IMR-90 (cell line): ENCODE results near the gene MMAA. TPM values are rescaled to one million over a fixed set of nuclear protein-coding genes. Genes with fewer than 3 reads are reported as not detected.

ENCODE experiments used
- ATAC-seq: fragments of 200-7000 bp; cut with Tn5 transposase; 2 replicates; pipeline ENCODE4 v1.9.1; 2020; ENCODE audit warnings: low read depth, mild to moderate bottlenecking, moderate library complexity
- BruUV-seq: library from RNA; stranded (reverse); fragments of 400-500 nt; replicated peaks from 2 replicates; lab custom pipeline; 2021; lab: Mats Ljungman, UMichigan
- CTCF ChIA-PET: fragments of 300-600 bp; formaldehyde crosslinking; extraction: SDS; loops from one replicate; lab custom pipeline; 2021; ENCODE audit warnings: antibody characterized with exemption; lab: Yijun Ruan, JAX
- POLR2A ChIA-PET: fragments of 300-600 bp; sonication (Branson Sonifier 250); formaldehyde crosslinking; loops from one replicate; lab custom pipeline; 2022; ENCODE audit warnings: antibody characterized with exemption; ENCODE audit not compliant: unreplicated experiment; lab: Charles Lee
- DNase-seq: peaks from one replicate; pipeline ENCODE4 v3.0.0; 2013
- H2AFZ ChIP-seq: replicated peaks from 2 replicates; pipeline ENCODE3; 2013; ENCODE audit warnings: low read length, mild to moderate bottlenecking; ENCODE audit not compliant: poor library complexity
- H2AK5ac ChIP-seq: 2 replicates; pipeline ENCODE4 v1.6.1; 2013; ENCODE audit warnings: low read depth, low read length, inconsistent platforms
- H2AK9ac ChIP-seq: replicated peaks from 2 replicates; pipeline ENCODE3; 2013; ENCODE audit warnings: mild to moderate bottlenecking, low read depth, low read length, moderate library complexity; ENCODE audit not compliant: poor library complexity
- H2BK120ac ChIP-seq: 2 replicates; pipeline ENCODE4 v1.6.1; 2013; ENCODE audit warnings: low read depth, low read length, inconsistent platforms
- H2BK15ac ChIP-seq: 3 replicates; pipeline ENCODE4 v1.6.1; 2013; ENCODE audit warnings: low read depth, low read length, inconsistent platforms
- H2BK20ac ChIP-seq: 2 replicates; pipeline ENCODE4 v1.6.1; 2013; ENCODE audit warnings: low read depth, mild to moderate bottlenecking, inconsistent platforms, low read length, moderate library complexity
- H2BK5ac ChIP-seq: 2 replicates; pipeline ENCODE4 v1.6.1; 2013; ENCODE audit warnings: mild to moderate bottlenecking, low read depth, low read length, inconsistent platforms; ENCODE audit not compliant: poor library complexity, severe bottlenecking
- H3K14ac ChIP-seq: replicated peaks from 2 replicates; pipeline ENCODE4 v1.6.1; 2013; ENCODE audit warnings: low read depth, low read length, inconsistent platforms
- H3K18ac ChIP-seq: 2 replicates; pipeline ENCODE4 v1.6.1; 2013; ENCODE audit warnings: low read depth, low read length, control low read depth
- H3K23ac ChIP-seq: 2 replicates; pipeline ENCODE4 v1.6.1; 2013; ENCODE audit warnings: low read depth, low read length, inconsistent platforms
- H3K27ac ChIP-seq: 2 replicates; pipeline ENCODE4 v1.5.1; 2013; ENCODE audit warnings: mild to moderate bottlenecking, control low read depth, low read length; ENCODE audit not compliant: insufficient read depth
- H3K27me3 ChIP-seq: 2 replicates; pipeline ENCODE4 v1.6.1; 2013; ENCODE audit warnings: low read length; ENCODE audit not compliant: control insufficient read depth, insufficient read depth
- H3K36me3 ChIP-seq: 2 replicates; pipeline ENCODE4 v1.6.1; 2013; ENCODE audit warnings: low read length, mixed read lengths; ENCODE audit not compliant: control insufficient read depth, insufficient read depth
- H3K4ac ChIP-seq: 2 replicates; pipeline ENCODE4 v1.6.1; 2013; ENCODE audit warnings: low read depth, low read length, inconsistent platforms
- H3K4me1 ChIP-seq: 2 replicates; pipeline ENCODE4 v1.6.1; 2013; ENCODE audit warnings: low read length, mixed read lengths; ENCODE audit not compliant: control insufficient read depth, insufficient read depth
- H3K4me2 ChIP-seq: 2 replicates; pipeline ENCODE4 v1.6.1; 2013; ENCODE audit warnings: low read depth, mild to moderate bottlenecking, control low read depth, low read length, moderate library complexity
- H3K4me3 ChIP-seq: 2 replicates; pipeline ENCODE4 v1.5.1; 2013; ENCODE audit warnings: low read depth, mild to moderate bottlenecking, control low read depth, low read length, moderate library complexity; ENCODE audit not compliant: insufficient read depth
- H3K56ac ChIP-seq: 2 replicates; pipeline ENCODE4 v1.6.1; 2013; ENCODE audit warnings: low read length, inconsistent platforms; ENCODE audit not compliant: insufficient read depth; ENCODE audit errors: extremely low read depth
- H3K79me1 ChIP-seq, 2 experiments: 2 replicates each; pipeline ENCODE4 v1.6.1; 2013; ENCODE audit warnings: low read length in 2 of 2, inconsistent platforms in 1 of 2, low read depth in 1 of 2
- H3K9ac ChIP-seq: 2 replicates; pipeline ENCODE4 v1.6.1; 2013; ENCODE audit warnings: low read depth, low read length, control low read depth
- H3K9me1 ChIP-seq: 2 replicates; pipeline ENCODE4 v1.6.1; 2013; ENCODE audit warnings: low read length, inconsistent platforms; ENCODE audit not compliant: insufficient read depth
- H3K9me3 ChIP-seq: 2 replicates; pipeline ENCODE4 v1.6.1; 2013; ENCODE audit warnings: low read length; ENCODE audit not compliant: control insufficient read depth, insufficient read depth
- H4K20me1 ChIP-seq: 2 replicates; pipeline ENCODE4 v1.6.1; 2013; ENCODE audit warnings: low read length, inconsistent platforms; ENCODE audit not compliant: insufficient read depth
- H4K5ac ChIP-seq: 2 replicates; pipeline ENCODE4 v1.6.1; 2013; ENCODE audit warnings: mild to moderate bottlenecking, low read depth, low read length, control low read depth
- H4K8ac ChIP-seq, 2 experiments: 2 replicates each; pipeline ENCODE4 v1.6.1; 2013; ENCODE audit warnings: low read depth in 2 of 2, low read length in 2 of 2, control low read depth in 1 of 2, inconsistent platforms in 1 of 2
- H4K91ac ChIP-seq: 2 replicates; pipeline ENCODE4 v1.6.1; 2013; ENCODE audit warnings: low read depth, low read length, inconsistent platforms; ENCODE audit not compliant: insufficient read depth
- MAZ ChIP-seq: IDR thresholded peaks from 2 replicates; pipeline ENCODE4 v1.6.1; 2012; ENCODE audit warnings: low read depth, mild to moderate bottlenecking, low read length, improper control_type of control experiment, moderate library complexity, borderline replicate concordance
- WGBS, 2 experiments: methylation state at CpG; one replicate each; pipeline versions ENCODE4 v1.1.5 to v1.1.7; 2013; ENCODE audit warnings: missing lambda C conversion rate in 2 of 2; ENCODE audit not compliant: insufficient read length in 1 of 2; ENCODE audit errors: extremely low coverage in 2 of 2; 5-methylcytosine and 5-hydroxymethylcytosine counted together
- dilution Hi-C: fragments of 300-500 bp; cut with HindIII; formaldehyde crosslinking; loops from one replicate; pipeline ENCODE4 v1.14.3; 2018; ENCODE audit warnings: low sequenced_read_pairs; ENCODE audit not compliant: unreplicated experiment
- in situ Hi-C: fragments of 300-500 bp; cut with MboI; formaldehyde crosslinking; loops from 3 replicates; pipeline ENCODE4 v1.14.3; 2019; ENCODE audit warnings: low sequenced_read_pairs, inconsistent platforms, mixed read lengths
- intact Hi-C: fragments of 100-400 bp; cut with micrococcal nuclease; formaldehyde crosslinking; loops from 2 replicates; pipeline ENCODE4 v1.10.0; 2022
- polyA plus RNA-seq, 3 experiments: library from polyadenylated mRNA; depleted of rRNA; stranded (reverse); fragments of >200 nt; gene quantifications; 2 replicates each; pipeline ENCODE4 v1.2.3, GENCODE V29; 2012; ENCODE audit warnings: low replicate concordance in 1 of 3
- total RNA-seq: library from RNA; depleted of rRNA; stranded (reverse); fragments of >200 nt; gene quantifications from 2 replicates; pipeline ENCODE4 v1.2.3, GENCODE V29; 2012
- TF ChIP-seq, protein P1 (sequence below): fragments of 150-350 bp; IDR thresholded peaks from 2 replicates; pipeline ENCODE4 v1.6.1; 2016; ENCODE audit warnings: low read depth, mild to moderate bottlenecking, low read length, moderate library complexity, borderline replicate concordance
- TF ChIP-seq, protein P2 (sequence below): fragments of 150-350 bp; IDR thresholded peaks from 2 replicates; pipeline ENCODE4 v1.6.1; 2017; ENCODE audit warnings: mild to moderate bottlenecking, antibody characterized with exemption, low read length, low read depth

The MMAA gene
- total and polyA plus RNA-seq, 2 of the 4 experiments (the other 2 are of a cell fraction), result 4.4 to 5.2 TPM

DNA sequence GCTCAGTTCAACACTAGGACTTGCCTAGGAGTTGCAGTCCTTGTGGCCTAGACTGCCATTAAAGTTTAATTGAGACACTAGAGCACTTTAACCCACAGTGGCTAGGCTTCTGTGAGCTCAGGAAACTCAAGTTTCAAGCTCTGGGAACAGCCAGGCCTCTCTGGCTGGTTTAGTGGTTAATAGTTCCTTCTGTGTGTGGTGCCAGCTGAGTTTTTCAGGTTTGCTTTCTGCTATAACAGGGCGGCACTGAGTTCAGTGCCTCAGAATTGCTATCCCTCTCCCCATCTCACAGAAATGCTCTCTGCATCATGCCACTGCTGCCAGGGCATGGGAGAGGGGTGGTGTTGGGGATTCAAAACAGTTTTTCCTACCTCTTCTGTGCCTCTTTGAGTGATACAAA is 15.9 kb downstream of the MMAA start:
- WGBS, 2 experiments, result no CpG with 5 or more reads among the region's 1 CpG
- Histone ChIP-seq H3K18ac (no peak overlapping the region), H2BK15ac (no peak overlapping the region), H3K4me3 (no peak overlapping the region), H3K9ac (no peak overlapping the region), H3K56ac (no peak overlapping the region), H4K8ac (no peak overlapping the region), H3K27me3 (no peaks in the 10 kb centered on the region), H3K27ac (no peak overlapping the region), H3K4ac (no peak overlapping the region), H3K4me1 (no peaks in the 10 kb centered on the region), H3K4me2 (no peak overlapping the region), H3K9me3 (no peaks in the 10 kb centered on the region), H4K91ac (no peak overlapping the region), H3K14ac (no peak overlapping the region), H2AK5ac (no peak overlapping the region), H2BK5ac (no peak overlapping the region), H3K79me1 (no peaks in the 10 kb centered on the region; a peak in 1 of 4 replicates), H2BK120ac (no peak overlapping the region), H4K5ac (no peak overlapping the region), H2BK20ac (no peak overlapping the region), H2AFZ (no peak overlapping the region), H2AK9ac (no peak overlapping the region), H4K20me1 (no peaks in the 10 kb centered on the region), H3K9me1 (no peaks in the 10 kb centered on the region), H3K36me3 (peaks cover 3% of the 10 kb centered on the region; the same call in 1 of the 2 replicates), H3K23ac (no peak overlapping the region)
- TF ChIP-seq, protein P1, sequence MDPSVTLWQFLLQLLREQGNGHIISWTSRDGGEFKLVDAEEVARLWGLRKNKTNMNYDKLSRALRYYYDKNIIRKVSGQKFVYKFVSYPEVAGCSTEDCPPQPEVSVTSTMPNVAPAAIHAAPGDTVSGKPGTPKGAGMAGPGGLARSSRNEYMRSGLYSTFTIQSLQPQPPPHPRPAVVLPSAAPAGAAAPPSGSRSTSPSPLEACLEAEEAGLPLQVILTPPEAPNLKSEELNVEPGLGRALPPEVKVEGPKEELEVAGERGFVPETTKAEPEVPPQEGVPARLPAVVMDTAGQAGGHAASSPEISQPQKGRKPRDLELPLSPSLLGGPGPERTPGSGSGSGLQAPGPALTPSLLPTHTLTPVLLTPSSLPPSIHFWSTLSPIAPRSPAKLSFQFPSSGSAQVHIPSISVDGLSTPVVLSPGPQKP, result no peak
- TF ChIP-seq, protein P2, sequence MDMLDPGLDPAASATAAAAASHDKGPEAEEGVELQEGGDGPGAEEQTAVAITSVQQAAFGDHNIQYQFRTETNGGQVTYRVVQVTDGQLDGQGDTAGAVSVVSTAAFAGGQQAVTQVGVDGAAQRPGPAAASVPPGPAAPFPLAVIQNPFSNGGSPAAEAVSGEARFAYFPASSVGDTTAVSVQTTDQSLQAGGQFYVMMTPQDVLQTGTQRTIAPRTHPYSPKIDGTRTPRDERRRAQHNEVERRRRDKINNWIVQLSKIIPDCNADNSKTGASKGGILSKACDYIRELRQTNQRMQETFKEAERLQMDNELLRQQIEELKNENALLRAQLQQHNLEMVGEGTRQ, result no peak
- no peak for TF ChIP-seq MAZ
- dilution Hi-C loops (no loop called here), in situ Hi-C loops (no loop called here), intact Hi-C loops (no loop called here)
- no peak for ATAC-seq
- BruUV-seq, result no TSS peak
- POLR2A ChIA-PET, result no interaction called here
- CTCF ChIA-PET, result no interaction called here
- DNase-seq, result no peak
